Measurements from ENCODE around the gene SEC63. TPM values are rescaled to one million over a fixed set of nuclear protein-coding genes. Genes with fewer than 3 reads are reported as not detected.

Gene SEC63
- total RNA-seq, 1 experiment from 2014 or later, result 86.2 TPM

DNA sequence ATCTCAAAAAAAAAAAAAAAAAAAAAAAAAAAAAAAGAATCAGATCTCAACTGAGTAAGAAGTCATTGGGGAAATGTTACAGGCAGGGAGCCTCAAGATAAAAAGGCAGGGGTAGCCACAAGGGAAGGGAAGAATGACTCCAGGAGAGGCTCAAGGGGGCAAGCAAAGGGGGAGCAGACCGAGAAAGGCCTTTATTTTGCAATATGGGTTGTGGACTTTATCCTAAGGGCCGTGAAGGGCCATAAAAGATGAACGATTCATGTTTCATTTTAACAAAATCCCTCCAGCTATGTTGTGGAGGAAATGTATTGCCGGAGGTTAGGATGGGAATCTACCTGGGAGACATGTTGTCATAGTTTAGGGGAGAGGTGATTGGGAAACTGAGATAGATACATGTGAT, 25.8 kb upstream of the SEC63 start:
- peaks cover 28 to 36% of the 10 kb centered on the region in 2 experiments for H3K4me1 Mint-ChIP-seq
- H2BK12ac ChIP-seq (ENCODE audit: insufficient read length, low read depth, low read length), result no peak overlapping the region
- H3K36me3 Mint-ChIP-seq (ENCODE audit: insufficient read depth in 1 of 3, low read depth in 3 of 3), result no peaks in the 10 kb centered on the region; a peak in 1 of 7 replicates
- no peak overlapping the region for H2BK15ac ChIP-seq (ENCODE audit: low read depth, low read length)
- no peak overlapping the region for H3K18ac ChIP-seq (ENCODE audit: insufficient read length, low read depth, low read length)
- no peaks in the 10 kb centered on the region for H3K9me3 ChIP-seq (ENCODE audit: control insufficient read depth, low read depth, low read length)
- H2AFZ ChIP-seq (ENCODE audit: low read length), result no peak overlapping the region
- no peak overlapping the region for H4K91ac ChIP-seq (ENCODE audit: insufficient read length, low read depth, low read length)
- no peak overlapping the region for H3K9ac ChIP-seq (ENCODE audit: extremely low read depth, insufficient read length, low read length)
- TF ChIP-seq, protein P1, sequence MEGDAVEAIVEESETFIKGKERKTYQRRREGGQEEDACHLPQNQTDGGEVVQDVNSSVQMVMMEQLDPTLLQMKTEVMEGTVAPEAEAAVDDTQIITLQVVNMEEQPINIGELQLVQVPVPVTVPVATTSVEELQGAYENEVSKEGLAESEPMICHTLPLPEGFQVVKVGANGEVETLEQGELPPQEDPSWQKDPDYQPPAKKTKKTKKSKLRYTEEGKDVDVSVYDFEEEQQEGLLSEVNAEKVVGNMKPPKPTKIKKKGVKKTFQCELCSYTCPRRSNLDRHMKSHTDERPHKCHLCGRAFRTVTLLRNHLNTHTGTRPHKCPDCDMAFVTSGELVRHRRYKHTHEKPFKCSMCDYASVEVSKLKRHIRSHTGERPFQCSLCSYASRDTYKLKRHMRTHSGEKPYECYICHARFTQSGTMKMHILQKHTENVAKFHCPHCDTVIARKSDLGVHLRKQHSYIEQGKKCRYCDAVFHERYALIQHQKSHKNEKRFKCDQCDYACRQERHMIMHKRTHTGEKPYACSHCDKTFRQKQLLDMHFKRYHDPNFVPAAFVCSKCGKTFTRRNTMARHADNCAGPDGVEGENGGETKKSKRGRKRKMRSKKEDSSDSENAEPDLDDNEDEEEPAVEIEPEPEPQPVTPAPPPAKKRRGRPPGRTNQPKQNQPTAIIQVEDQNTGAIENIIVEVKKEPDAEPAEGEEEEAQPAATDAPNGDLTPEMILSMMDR (conservative IDR thresholded peaks at IDR 0.05), result no peak
- H3K4me3 Mint-ChIP-seq, result no peak overlapping the region
- no peak overlapping the region for H3K56ac ChIP-seq (ENCODE audit: insufficient read length, low read depth, low read length)
- no peaks in the 10 kb centered on the region for H3K27me3 ChIP-seq (ENCODE audit: insufficient read depth, low read length)
- no peak overlapping the region for H4K5ac ChIP-seq (ENCODE audit: insufficient read length, low read depth, low read length)
- H2AK5ac ChIP-seq (ENCODE audit: insufficient read length, low read length), result no peak overlapping the region
- H4K20me1 ChIP-seq (ENCODE audit: control insufficient read depth, insufficient read depth, insufficient read length), result no peaks in the 10 kb centered on the region
- no peaks in the 10 kb centered on the region for H3K79me2 ChIP-seq (ENCODE audit: insufficient read depth, low read length)
- no peak overlapping the region for H3T11ph ChIP-seq (ENCODE audit: low read length)
- H3K4me2 ChIP-seq (ENCODE audit: insufficient read depth, insufficient read length, low read length), result no peak overlapping the region
- no peak overlapping the region for H3K23ac ChIP-seq (ENCODE audit: insufficient read length, low read depth, low read length)
- no CpG with 5 or more reads among the region's 4 CpGs for WGBS (ENCODE audit: extremely low coverage, insufficient read length, low lambda C conversion rate)
- H3K27ac Mint-ChIP-seq, result no peak overlapping the region; a peak in 1 of 7 replicates
- no peak overlapping the region for H3K14ac ChIP-seq (ENCODE audit: insufficient read depth, low read length)
- no peak overlapping the region for H2BK5ac ChIP-seq (ENCODE audit: insufficient read length, low read length)
- no peak overlapping the region for H3K27ac ChIP-seq (ENCODE audit: insufficient read length, low read depth, low read length)
- H3K27me3 Mint-ChIP-seq (ENCODE audit: low read depth), result peaks cover 9% of the 10 kb centered on the region
- no peak overlapping the region for H3K4ac ChIP-seq (ENCODE audit: low read depth, low read length)
- DNase-seq, result no peak
- H4K8ac ChIP-seq (replicated peaks; ENCODE audit: insufficient read length, low read depth, low read length), result no peak overlapping the region
- H3K23me2 ChIP-seq (ENCODE audit: insufficient read length, low read depth, low read length, poor library complexity, severe bottlenecking), result no peaks in the 10 kb centered on the region
- no peaks in the 10 kb centered on the region for H3K79me1 ChIP-seq (ENCODE audit: insufficient read depth, low read depth, low read length, poor library complexity, severe bottlenecking)
- H3K9me3 Mint-ChIP-seq, result peaks cover 0 to 4% of the 10 kb centered on the region in 2 experiments; a peak in 2 of 5 replicates
- peaks cover 11% of the 10 kb centered on the region; the same call in 1 of the 2 replicates for H3K4me1 ChIP-seq (ENCODE audit: insufficient read depth, low read length)
- H2BK20ac ChIP-seq (ENCODE audit: low read depth, low read length, poor library complexity, severe bottlenecking), result no peak overlapping the region
- H2BK120ac ChIP-seq (ENCODE audit: low read depth, low read length, poor library complexity, severe bottlenecking), result no peak overlapping the region

All from H9 (cell line).